ENCODE results near the gene LRRC61.

The LRRC61 gene

GRCh38 chr7:150329331-150330120 lies 6.4 kb downstream of the LRRC61 start:
- DNase-seq (ENCODE audit: low read depth in 3 of 3, low spot score in 1 of 3), result no peak

- DNase-seq (ENCODE audit: low read depth in 3 of 3, low spot score in 1 of 3), result no peak
Measured at GRCh38 chr7:150330211-150330885, 7.2 kb downstream of the LRRC61 start.

- DNase-seq (ENCODE audit: low read depth in 3 of 3, low spot score in 1 of 3), result no peak
Measured at GRCh38 chr7:150332852-150333635, 9.9 kb downstream of the LRRC61 start.

GRCh38 chr7:150333659-150334058 lies 10.5 kb downstream of the LRRC61 start:
- no peak for DNase-seq (ENCODE audit: low read depth in 3 of 3, low spot score in 1 of 3)

- no peak for DNase-seq (ENCODE audit: low read depth in 3 of 3, low spot score in 1 of 3)
Measured at GRCh38 chr7:150334108-150334507, 11.0 kb downstream of the LRRC61 start.

GRCh38 chr7:150335108-150335773 lies 12.1 kb downstream of the LRRC61 start:
- no peak for DNase-seq (ENCODE audit: low read depth in 3 of 3, low spot score in 1 of 3)

- DNase-seq (ENCODE audit: low read depth in 3 of 3, low spot score in 1 of 3), result no peak
Measured at GRCh38 chr7:150335774-150336112, 12.6 kb downstream of the LRRC61 start.

GRCh38 chr7:150336746-150337145 lies 13.6 kb downstream of the LRRC61 start:
- DNase-seq (ENCODE audit: low read depth in 3 of 3, low spot score in 1 of 3), result no peak

GRCh38 chr7:150337179-150337578 lies 14.0 kb downstream of the LRRC61 start:
- DNase-seq (ENCODE audit: low read depth in 3 of 3, low spot score in 1 of 3), result no peak

- DNase-seq (ENCODE audit: low read depth in 3 of 3, low spot score in 1 of 3), result no peak
Measured at GRCh38 chr7:150337659-150338081, 14.5 kb downstream of the LRRC61 start.

GRCh38 chr7:150338166-150338829 lies 15.1 kb downstream of the LRRC61 start:
- no peak for DNase-seq (ENCODE audit: low read depth in 3 of 3, low spot score in 1 of 3)

GRCh38 chr7:150339409-150339809 lies 16.3 kb downstream of the LRRC61 start:
- no peak for DNase-seq (ENCODE audit: low read depth in 3 of 3, low spot score in 1 of 3)

GRCh38 chr7:150340024-150340749 lies 17.0 kb downstream of the LRRC61 start:
- DNase-seq (ENCODE audit: low read depth in 3 of 3, low spot score in 1 of 3), result no peak

GRCh38 chr7:150340875-150341262 lies 17.7 kb downstream of the LRRC61 start:
- no peak for DNase-seq (ENCODE audit: low read depth in 3 of 3, low spot score in 1 of 3)

GRCh38 chr7:150341263-150342120 lies 18.3 kb downstream of the LRRC61 start, which contains the start of gene RARRES2:
TSS of gene RARRES2 (minus strand) at chr7:150341629. CDS start at chr7:150340609, 1,020 bp downstream.
- DNase-seq (ENCODE audit: low read depth in 3 of 3, low spot score in 1 of 3), result no peak

GRCh38 chr7:150342121-150342408 lies 18.9 kb downstream of the LRRC61 start:
- DNase-seq (ENCODE audit: low read depth in 3 of 3, low spot score in 1 of 3), result no peak

GRCh38 chr7:150343225-150343624 lies 20.1 kb downstream of the LRRC61 start:
- no peak for DNase-seq (ENCODE audit: low read depth in 3 of 3, low spot score in 1 of 3)

GRCh38 chr7:150344299-150344698 lies 21.1 kb downstream of the LRRC61 start:
- no peak for DNase-seq (ENCODE audit: low read depth in 3 of 3, low spot score in 1 of 3)

GRCh38 chr7:150345012-150345411 lies 21.9 kb downstream of the LRRC61 start:
- DNase-seq (ENCODE audit: low read depth in 3 of 3, low spot score in 1 of 3), result no peak
